Right lobe of liver (tissue), 6 donors: Measurements from ENCODE around the gene CELF4. TPM values are rescaled to one million over a fixed set of nuclear protein-coding genes. Genes with fewer than 3 reads are reported as not detected.
"Not testable (repeated sequence)": the region's sequence is repeated elsewhere in the genome, so short reads cannot be mapped to it uniquely, and the experiment has no call there.

Source experiments
- ATAC-seq, 4 donors: fragments of 200-7000 bp; cut with Tn5 transposase; one replicate each; pipeline ENCODE4 v1.9.1; 2020; ENCODE audit warnings: mild to moderate bottlenecking in 4 of 4, moderate library complexity in 4 of 4
- DNase-seq, 3 donors: peaks; one replicate each; pipeline ENCODE4 v3.0.0-alpha.2; 2020
- H3K27ac ChIP-seq, 3 donors: fragments of 200-600 bp; one replicate each; pipeline ENCODE4 v1.8.0; 2022
- H3K27me3 ChIP-seq, 2 donors: fragments of 200-600 bp; one replicate each; pipeline ENCODE4 v1.8.0; 2022
- H3K36me3 ChIP-seq, 4 donors: fragments of 200-600 bp; sonication (generic) in 1 of 4; one replicate each; pipeline versions ENCODE4 v1.5.1 to v1.8.0; 2017 to 2022; ENCODE audit warnings: control low read depth in 1 of 4
- H3K4me1 ChIP-seq, 4 donors: fragments of 200-600 bp; sonication (generic) in 1 of 4; one replicate each; pipeline versions ENCODE4 v1.5.1 to v1.8.0; 2017 to 2022; ENCODE audit warnings: control low read depth in 1 of 4
- H3K4me3 ChIP-seq, 3 donors: fragments of 200-600 bp; one replicate each; pipeline ENCODE4 v1.8.0; 2022
- H3K9me3 ChIP-seq, 4 donors: fragments of 200-600 bp; sonication (generic) in 1 of 4; one replicate each; pipeline versions ENCODE4 v1.5.1 to v1.8.0; 2017 to 2022; ENCODE audit warnings: control low read depth in 1 of 4
- CTCF ChIP-seq, 4 donors: fragments of 200-600 bp in 3 of 4; fragments of 450-650 bp in 1 of 4; IDR thresholded peaks; one replicate each; pipeline versions ENCODE4 v1.5.1 to v1.8.0; 2016 to 2022; ENCODE audit warnings: antibody characterized with exemption in 4 of 4, mild to moderate bottlenecking in 2 of 4
- POLR2A ChIP-seq: fragments of 450-650 bp; IDR thresholded peaks from one replicate; pipeline ENCODE4 v1.6.1; 2017; ENCODE audit warnings: antibody characterized with exemption, mild to moderate bottlenecking
- WGBS: methylation state at CpG from one replicate; pipeline ENCODE4 v1.1.6; 2018; ENCODE audit warnings: low coverage, low lambda C conversion rate; ENCODE audit not compliant: insufficient coverage; ENCODE audit errors: missing lambda C conversion rate; 5-methylcytosine and 5-hydroxymethylcytosine counted together
- intact Hi-C, 2 donors: fragments of 100-400 bp; cut with DNase I; formaldehyde crosslinking; loops; one replicate each; pipeline versions ENCODE4 v1.11.2 to v1.14.1; 2022
- total RNA-seq, 6 experiments: library from RNA; depleted of rRNA in 2 of 6; stranded (reverse); fragments of >200 nt in 2 of 6; fragmentation: NEBNext Ultra II Directional in 3 of 6; extraction: Animal tissue kit (Norgen Biotek cat#: 25700) in 3 of 6; gene quantifications; one replicate each; pipeline versions ENCODE4 v1.1.0 to v1.2.4, GENCODE V29; 2016 to 2023
- donor health status: DM: no; HTN: yes; CAD: no.
- donor health status: DM: no; HTN: no; CAD: no.
- donor health status: DM: no; HTN: no; CAD: no.
- donor health status: DM: no; HTN: yes; CAD: no.
- donor health status: DM: no; HTN: yes; CAD: no.

Gene CELF4
- total RNA-seq, 6 experiments from 2014 or later: 0.06 TPM; not detected in 5

GRCh38 chr18:37362158-37362890 is 203.3 kb downstream of the CELF4 start:
- no peaks in the 10 kb centered on the region for H3K36me3 ChIP-seq
- intact Hi-C loops: no loop called here

GRCh38 chr18:37361335-37362157 is 204.1 kb downstream of the CELF4 start:
- ATAC-seq (peak in 1 of 4 donors; percentile 12), DNase-seq (no peak)
- Histone ChIP-seq H3K36me3 (no peaks in the 10 kb centered on the region), H3K4me1 (no peaks in the 10 kb centered on the region), H3K4me3 (no peak overlapping the region), H3K9me3 (no peaks in the 10 kb centered on the region), H3K27me3 (no peaks in the 10 kb centered on the region), H3K27ac (no peak overlapping the region)
- 33% methylated on average over 8 of the region's 19 CpGs for WGBS
- intact Hi-C loops: no loop called here
- no peak for TF ChIP-seq CTCF (IDR thresholded peaks at IDR 0.05)
- no peak for TF ChIP-seq POLR2A

More at GRCh38 chr18:37362158-37362890, 203.3 kb downstream of the CELF4 start:
- no peaks in the 10 kb centered on the region for H3K27me3 ChIP-seq
- DNase-seq: no peak
- ATAC-seq: peak; percentile 32 to 73 (median 35)
- WGBS: 28% methylated on average over 7 of the region's 21 CpGs
- H3K9me3 ChIP-seq: no peaks in the 10 kb centered on the region
- no peaks in the 10 kb centered on the region for H3K4me1 ChIP-seq
- no peak overlapping the region for H3K4me3 ChIP-seq
- no peak overlapping the region for H3K27ac ChIP-seq
- TF ChIP-seq CTCF (IDR thresholded peaks at IDR 0.05) (no peak), POLR2A (no peak)

- 53% methylated on average over 5 of the region's 9 CpGs for WGBS
- ATAC-seq, H3K27ac ChIP-seq, H3K27me3 ChIP-seq, H3K36me3 ChIP-seq, DNase-seq, H3K4me1 ChIP-seq, H3K9me3 ChIP-seq, intact Hi-C loops, H3K4me3 ChIP-seq: not testable (repeated sequence)
Measured at GRCh38 chr18:37358061-37358460, 207.5 kb downstream of the CELF4 start.

- Histone ChIP-seq H3K9me3 (no peaks in the 10 kb centered on the region), H3K36me3 (no peaks in the 10 kb centered on the region), H3K27me3 (no peaks in the 10 kb centered on the region), H3K4me1 (no peaks in the 10 kb centered on the region), H3K4me3 (no peak overlapping the region), H3K27ac (no peak overlapping the region)
- TF ChIP-seq POLR2A (no peak), CTCF (IDR thresholded peaks at IDR 0.05) (no peak)
- no peak for DNase-seq
- intact Hi-C loops: no loop called here
- ATAC-seq: no peak
- WGBS: no CpG with 5 or more reads among the region's 3 CpGs
Measured at GRCh38 chr18:37355772-37356171, 209.8 kb downstream of the CELF4 start.

GRCh38 chr18:37351110-37351509 is 214.5 kb downstream of the CELF4 start:
- no peak overlapping the region for H3K27ac ChIP-seq
- no peaks in the 10 kb centered on the region for H3K27me3 ChIP-seq
- H3K4me3 ChIP-seq: no peak overlapping the region
- intact Hi-C loops: no loop called here
- ATAC-seq (no peak), DNase-seq (no peak)
- WGBS: 66% methylated on average over 9 of the region's 9 CpGs
- no peaks in the 10 kb centered on the region for H3K4me1 ChIP-seq
- H3K9me3 ChIP-seq: no peaks in the 10 kb centered on the region
- TF ChIP-seq CTCF (IDR thresholded peaks at IDR 0.05) (no peak), POLR2A (no peak)
- no peaks in the 10 kb centered on the region for H3K36me3 ChIP-seq
